H4 (cell line): ENCODE results near the gene UBE2L6. TPM values are rescaled to one million over a fixed set of nuclear protein-coding genes. Genes with fewer than 3 reads are reported as not detected.

Experiments used
- DNase-seq: peaks from one replicate; pipeline ENCODE4 v3.0.0-alpha.2; 2015; ENCODE audit warnings: low spot score
- total RNA-seq: library from RNA; depleted of rRNA; stranded (reverse); fragments of >200 nt; shearing (Covaris generic); gene quantifications from 2 replicates; pipeline ENCODE4 v1.2.3, GENCODE V29; 2014

Gene UBE2L6
- total RNA-seq, 1 experiment from 2014 or later: 149 TPM

DNA sequence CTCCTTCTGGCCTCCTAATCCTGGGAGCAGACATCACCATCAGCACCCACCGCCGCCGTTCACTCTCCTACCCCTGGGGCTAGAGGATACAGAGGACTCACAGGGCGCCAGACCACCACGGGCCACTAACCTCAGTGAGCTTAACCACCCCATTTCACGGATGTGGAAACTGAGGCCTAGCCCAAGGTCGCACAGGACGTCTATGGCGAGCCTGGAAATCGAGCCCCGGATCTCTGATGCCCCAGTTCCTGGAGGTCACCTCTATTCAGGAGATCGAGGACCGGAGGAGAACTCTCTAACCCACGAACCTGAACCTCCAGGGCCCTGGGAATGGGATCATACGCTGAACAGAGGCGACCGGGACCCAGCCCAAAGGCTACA, 37.3 kb downstream of the UBE2L6 start:
- no peak for DNase-seq

DNA sequence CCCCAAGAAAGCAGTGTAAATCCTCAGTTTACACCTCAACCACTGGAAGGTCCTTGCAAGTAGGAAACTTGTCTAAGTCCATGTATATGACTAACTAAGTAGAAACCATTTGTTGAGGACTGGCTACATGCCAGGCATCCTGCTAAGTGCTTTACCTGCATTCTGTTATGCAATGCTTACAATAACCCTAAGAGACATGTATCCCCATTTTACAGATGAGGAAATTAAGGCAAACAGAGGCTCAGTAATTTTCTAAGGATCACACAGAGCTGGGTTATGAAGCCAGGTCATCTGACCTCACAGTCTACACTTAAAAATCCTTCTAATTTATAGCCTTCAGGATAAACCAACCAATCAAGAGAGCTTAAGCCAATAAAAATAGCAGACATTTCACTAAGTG, 38.5 kb downstream of the UBE2L6 start:
- no peak for DNase-seq

DNA sequence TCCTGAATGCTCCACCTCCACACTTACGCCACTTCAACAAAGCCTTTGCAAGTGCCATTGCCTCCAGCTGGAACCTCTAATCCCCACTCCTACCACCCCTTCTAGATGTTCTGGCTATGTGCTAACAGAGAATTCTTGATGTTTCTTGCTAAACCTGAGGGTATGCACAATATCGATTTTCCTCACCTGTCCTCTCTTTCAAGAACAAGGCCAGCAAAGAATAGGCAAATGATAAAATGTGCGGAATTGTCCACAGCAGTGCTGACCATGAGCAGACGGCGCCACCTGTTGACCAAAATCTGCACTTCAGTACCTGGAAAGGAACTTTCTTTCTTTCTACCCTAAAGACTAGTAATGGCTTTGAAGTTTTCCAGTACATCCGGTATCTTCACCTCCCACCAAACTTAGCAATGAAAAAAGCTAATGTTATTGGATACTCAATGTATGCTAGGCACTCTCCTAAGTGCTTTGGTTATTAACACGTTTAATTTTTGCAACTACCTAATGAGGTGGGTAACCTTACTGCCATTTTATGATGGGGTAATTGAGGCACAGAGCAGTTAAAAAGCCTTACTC, 40.3 kb downstream of the UBE2L6 start:
- peak; percentile 42 for DNase-seq

DNA sequence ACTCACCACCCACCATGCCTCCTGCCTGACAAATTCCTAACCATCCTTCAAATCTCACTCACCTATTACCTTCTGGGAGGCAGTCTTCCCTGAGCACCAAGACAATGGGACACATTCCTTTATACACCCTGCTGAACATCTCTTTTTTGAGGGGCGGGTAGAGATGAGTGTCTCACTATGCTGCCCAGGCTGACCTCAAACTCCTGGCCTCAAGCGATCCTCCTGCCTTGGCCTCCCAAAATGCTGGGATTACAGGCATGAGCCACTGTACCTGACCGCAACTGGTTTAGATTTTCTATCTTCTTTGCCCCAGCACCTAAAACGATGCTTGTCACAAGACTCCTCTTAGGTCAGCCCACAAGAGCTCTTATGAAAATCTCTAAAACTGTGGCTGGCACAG, 44.1 kb downstream of the UBE2L6 start:
- no peak for DNase-seq

DNA sequence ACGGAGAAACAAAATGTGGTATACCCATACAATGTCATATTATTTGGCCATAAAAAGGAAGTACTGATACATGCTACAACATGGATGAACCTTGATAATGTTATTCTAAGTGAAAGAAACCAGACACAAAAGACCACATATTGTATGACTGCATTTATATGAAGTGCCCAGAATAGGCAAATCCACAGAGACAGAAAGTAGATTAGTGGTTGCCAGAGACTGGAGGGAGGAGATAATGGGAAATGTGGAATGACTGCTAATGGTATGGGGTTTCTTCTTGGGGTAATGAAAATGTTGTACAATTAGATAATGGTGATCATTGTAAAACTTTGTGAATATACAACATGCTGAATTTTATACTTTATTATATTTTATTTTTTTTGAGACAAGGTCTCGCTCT, 46.4 kb downstream of the UBE2L6 start:
- no peak for DNase-seq

DNA sequence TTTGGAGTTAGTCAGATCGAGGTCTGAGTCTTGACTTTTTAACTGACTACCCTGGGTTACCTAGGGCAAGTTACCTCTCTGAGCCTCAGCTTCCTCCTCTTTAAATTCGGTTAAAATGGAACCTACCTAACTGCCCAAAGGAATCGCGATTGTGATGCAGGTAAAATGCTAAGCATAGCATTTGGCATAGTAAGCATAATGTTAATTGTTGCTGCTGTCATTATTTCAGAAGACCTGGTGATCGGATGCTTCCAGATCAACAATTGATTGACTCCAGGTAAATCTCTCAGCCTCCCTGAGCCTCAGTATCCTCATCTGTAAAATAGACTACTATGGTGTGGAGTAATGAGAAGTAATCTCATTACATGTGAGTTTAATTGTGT, 51.4 kb downstream of the UBE2L6 start:
- no peak for DNase-seq

DNA sequence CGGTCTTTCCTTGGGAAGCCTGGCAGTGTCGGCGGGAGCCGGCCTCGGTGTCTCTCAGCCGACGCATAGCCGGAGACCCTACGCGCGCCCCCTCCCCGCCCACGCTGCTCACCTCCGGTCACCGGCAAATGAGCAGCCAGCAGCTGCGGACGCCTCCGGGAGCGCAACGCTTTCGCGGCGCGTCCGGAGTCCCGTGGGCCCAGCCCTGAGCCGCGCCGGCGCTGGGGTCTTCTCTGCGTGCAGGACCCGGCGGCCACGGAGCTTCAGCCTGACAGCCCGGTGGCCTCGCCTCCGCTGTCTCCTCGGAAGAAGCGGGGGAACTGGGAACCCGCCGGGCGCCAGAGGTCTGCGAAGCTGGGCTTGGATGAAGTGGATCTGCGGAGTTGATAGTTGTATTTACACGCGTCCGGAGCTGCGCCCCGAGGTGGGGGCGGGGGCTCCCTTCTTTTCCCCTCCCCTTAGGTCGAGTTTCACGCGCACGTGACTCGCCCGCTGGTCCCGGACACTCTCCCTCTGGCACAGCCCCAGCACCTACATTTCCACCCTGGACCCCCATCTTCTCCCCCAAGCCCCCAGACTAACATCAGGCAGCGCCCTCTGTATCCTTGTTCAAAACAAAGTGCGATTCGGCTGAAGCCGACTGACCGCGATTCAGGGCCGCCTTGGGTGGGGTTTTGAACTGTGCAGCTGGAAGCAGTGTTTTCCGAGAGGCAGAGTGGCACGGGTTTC, 52.0 kb downstream of the UBE2L6 start, which contains the start of gene SLC43A1:
Gene SLC43A1, minus strand, starts transcription at position 371 of the 729 bp plus-strand sequence. CDS start 1,591 bp downstream, outside the sequence.
- DNase-seq: no peak

DNA sequence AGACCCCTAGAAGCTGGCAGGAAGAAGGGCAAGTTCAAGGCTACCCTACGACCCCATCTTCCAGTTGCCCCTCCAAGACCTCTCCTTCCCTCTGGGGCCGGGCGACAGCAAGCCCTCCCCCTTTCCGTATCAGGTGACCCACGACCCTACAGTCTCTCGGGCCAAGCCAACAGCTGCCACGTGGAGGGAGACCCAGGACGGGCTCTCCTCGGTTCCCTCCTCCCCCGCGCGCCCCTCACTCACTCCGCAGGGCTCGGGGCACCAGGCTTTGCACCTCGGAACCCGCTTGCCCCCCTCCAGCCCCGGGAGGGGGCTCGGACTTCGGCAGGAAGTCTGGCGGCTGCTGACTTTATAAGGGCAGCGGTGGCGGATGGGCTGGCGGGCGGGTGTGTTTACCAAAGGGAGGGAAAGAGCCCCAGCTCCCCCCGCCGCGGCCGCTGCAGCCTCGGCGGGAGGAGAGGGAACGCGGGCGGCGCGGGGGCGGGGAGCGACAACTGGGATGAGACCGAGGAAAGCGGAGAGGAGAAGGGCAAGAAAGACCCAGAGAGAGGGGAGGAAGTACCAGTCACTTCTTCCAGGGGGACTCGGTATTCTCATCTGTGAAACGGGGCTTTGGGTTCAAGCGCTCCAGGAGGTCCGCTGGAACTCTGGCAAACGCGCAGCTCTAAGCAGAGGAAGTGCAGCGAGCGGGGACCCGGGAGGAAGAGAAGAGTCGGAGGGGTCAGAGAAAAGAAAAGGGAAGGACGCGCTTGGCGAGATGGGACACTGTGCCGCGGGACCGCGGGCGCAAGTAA, 52.7 kb downstream of the UBE2L6 start:
- no peak for DNase-seq

DNA sequence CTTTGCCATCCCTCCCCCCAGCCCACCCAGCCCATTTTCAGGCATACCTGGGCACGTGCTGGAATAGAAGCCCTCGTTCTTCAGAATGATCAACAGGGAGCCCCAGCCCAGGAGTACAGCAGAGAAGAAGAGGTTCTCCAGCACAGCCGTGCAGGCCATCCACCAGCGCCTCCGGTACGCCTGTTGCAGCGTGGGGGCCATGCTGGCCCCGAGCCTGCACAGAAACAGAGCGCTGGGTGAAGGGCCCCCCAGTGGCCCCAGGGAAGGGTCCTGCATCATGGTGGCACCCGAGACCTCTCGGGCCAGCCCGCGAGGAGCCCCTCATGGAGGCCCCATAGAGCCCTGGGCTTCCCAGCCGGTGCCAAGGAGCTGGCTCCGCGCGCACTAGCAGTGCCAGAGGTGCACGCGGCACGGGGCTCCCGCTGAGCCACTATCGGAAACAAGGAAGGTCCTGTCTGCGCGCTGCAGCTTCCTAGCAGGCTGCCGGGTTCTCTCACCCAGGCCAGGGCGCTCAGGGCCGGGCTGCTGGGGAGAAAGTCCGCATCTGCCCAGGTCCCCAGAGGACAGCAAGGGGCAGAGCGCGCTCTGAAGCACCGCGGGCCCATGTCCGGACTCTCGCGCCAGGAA, 53.4 kb downstream of the UBE2L6 start:
- DNase-seq: no peak

DNA sequence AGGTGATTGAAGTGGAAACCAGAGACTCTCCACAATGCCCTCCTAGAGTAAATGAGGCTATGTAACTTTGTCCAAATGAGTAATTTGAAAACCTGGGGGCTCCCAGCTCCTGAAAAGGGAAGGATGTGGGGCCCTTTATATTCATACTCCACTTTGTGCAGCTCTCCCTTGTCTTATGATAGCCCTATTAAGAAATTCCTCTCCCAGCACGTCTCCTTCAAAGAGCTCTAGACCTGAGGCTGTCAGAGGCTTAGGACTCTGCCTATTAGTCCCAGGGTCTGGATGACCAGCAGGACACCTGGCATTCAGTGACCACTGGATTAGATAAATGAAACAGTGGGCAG, 54.0 kb downstream of the UBE2L6 start:
- DNase-seq: no peak

DNA sequence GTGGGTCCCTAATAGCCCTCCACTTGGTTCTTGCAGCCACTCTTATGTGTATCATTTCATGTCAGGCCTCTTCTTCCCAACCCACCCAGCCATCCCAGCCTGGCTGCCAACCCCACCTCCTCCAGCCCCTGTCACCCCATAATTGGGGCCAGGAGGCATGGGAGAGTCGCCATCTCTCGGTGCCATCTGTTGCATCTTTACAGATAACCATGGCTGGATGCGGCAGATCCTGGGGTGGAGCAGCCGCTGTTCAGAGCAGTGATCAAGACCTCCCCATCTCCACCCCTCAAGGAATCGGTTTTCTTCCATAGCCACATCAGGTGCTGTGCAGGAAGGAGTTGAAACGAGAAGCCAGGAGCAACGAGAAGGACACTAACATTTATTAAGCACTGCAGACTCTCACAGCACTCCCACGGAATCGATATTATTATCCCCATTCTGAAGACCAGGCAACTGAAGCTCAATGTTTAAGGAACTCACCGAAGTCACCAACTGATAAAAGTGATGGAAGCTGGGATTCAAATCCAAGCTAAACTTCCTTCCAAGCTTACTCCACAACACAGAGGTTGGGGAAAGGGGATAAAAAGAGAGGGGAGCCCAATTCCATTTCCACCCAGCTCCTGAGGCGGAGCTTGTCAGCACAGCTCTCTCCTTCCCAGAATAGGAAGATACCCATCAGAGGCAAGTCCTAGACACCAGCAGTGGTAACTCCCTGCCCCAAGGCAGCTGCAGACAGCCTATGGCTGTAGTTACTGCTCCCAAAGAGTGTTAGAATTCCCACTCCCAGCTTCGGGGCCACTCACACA, 54.6 kb downstream of the UBE2L6 start:
- DNase-seq: no peak

DNA sequence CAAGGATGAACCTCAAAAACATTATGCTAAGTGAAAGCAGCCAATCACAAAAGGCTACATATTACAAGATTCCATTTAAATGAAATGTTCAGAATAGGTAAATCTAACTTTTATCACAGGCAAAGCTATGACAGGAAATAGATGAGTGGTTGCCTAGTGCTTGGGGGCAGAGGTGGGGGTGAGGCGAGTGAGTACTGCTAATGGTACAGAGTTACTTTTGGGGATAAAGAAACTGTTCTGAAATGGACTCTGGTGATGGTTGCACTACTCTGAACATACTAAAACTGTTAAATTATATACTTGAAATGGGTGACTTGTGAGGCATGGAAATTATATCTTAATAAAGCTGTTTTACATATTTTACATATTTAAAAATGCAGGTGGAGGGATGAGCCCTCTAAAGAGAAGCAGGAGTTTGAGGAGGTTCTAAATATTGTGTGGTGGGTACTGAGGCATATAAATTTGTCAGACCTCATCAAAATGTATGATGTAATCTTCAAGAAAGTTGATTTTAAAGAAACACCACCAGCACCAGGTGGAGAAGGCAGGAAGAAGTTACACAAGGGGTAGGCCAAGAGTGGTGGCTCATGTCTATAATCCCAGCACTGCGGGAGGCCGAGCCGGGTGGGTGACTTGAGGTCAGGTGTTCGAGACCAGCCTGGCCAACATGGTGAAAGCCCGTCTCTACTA, 55.6 kb downstream of the UBE2L6 start:
- DNase-seq: no peak

DNA sequence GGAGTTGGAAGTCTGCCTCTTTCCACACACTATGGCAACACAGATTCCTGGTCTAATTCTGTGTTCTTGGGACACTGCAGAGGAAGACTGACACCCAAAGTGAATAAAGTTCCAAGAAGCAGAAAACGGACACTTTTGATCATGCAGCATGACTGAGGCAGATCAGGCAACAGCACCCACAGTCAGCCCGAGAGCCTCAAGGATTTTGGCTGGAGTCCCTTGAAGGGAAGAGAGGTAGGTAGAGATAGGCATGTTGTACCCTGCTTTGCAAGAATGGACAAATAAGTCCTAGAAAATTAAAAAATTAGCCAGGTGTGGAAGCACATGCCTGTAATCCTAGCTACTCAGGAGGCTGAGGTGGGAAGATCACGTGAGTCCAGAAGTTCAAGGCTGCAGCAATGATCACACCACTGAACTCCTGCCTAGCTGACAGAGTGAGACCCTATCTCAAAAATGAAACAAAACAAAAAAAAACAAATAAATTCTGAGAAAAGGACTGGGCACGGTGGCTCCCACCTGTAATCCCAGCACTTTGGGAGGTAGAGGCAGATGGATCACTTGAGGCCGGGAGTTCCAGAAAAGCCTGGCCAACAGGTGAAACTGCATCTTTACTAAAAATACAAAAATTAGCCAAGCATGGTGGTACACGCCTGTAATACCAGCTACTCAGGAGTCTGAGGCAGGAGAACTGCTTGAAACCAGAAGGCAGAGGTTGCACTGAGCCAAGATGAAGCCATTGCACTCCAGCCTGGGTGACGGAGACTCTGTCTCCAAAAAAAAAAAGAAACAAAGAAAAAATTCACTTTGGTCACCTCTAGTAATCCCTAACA, 58.9 kb downstream of the UBE2L6 start:
- no peak for DNase-seq

DNA sequence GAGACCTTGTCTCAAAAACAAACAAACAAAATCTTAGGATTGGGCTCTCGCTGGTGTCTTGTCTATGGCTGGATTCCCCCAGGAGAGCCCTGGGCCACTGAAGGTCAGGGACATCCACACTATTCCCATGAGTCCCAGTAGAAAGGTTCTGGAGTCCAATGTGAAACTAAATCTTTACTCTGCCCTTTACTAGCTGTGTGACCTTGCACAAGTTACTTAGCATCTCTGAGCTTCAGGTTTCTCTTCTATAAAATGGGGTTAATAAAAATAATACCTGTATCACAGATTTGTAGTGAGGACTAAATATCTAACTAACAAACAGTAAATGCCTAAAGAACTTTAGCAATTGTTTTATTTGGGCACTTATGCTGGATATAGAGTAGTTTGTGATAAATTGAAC, 61.0 kb downstream of the UBE2L6 start:
- no peak for DNase-seq

DNA sequence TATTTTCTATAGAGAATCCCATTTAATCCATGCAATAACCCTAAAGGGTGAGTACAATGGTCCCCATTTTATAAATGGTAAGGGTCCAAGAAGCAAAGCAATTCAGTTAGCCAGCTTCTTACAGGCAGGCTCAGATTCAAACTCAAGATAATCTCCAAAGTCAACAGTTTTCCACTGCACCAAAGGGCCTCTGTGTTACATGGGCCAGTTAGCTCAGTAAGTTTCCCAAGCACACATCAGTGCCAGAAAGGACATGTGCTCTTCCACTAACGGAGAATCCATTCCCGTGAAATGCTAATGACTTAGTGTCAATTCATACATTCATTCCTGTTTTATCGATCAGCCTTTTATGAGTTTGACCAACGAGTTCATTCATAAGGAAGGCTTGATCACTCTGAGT, 63.0 kb downstream of the UBE2L6 start:
- no peak for DNase-seq

DNA sequence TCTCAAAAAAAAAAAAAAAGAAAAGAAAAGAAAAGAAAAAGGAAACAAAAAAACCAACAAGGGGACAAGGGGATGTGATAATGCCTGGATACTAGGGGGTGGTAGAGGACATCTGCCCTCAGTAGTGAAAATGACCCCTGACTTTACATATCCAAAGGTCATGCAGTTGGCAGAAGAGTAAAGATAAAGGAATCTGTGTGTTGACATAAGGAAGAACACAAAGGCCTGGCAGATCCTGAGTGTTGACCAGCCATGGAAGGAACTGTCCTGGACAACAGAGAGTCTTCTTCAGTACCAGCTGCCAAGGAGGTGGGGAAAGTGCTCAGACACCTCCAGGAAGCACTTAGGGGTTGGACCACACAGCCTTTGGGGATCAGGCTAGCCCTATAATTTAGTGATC, 64.6 kb downstream of the UBE2L6 start:
- DNase-seq: no peak

DNA sequence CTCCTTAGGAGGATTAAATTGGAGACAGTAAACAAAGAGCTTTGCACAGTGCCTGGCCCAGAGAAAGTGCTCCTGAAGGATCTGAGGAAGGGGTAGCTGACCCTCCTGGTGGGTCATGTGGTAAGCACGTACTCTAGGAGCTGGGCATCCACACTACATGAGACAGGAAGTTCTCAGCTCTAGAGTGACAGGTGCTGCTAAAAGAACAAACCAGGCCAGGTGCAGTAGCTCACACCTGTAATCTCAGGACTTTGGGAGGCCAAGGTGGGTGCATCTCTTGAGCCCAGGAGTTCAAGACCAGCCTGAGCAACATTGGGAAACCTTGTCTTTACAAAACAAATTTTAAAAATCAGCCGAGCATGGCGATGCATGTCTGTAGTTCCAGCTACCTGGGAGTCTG, 65.1 kb downstream of the UBE2L6 start:
- no peak for DNase-seq

DNA sequence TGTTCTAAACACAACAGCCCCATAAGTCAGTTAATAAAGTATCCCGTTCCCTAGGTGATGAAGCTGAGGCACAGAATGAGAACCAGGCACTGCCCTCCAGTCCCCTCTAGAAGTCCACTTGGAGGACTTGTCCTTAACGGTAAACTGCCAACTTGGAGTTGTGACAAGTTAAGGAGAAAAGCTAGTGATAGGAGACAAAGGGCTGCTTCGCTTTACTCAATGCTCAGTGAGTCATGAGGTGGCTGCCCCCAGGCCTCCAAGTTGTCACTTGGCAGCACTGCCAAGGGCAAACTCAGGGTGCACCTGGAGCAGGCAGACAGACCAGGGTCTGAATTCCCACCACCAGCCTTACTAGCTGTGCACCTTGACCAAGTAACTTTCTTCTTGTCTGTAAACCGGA, 65.5 kb downstream of the UBE2L6 start:
- no peak for DNase-seq
